ENCODE measurements around the gene PIM1. TPM values are rescaled to one million over a fixed set of nuclear protein-coding genes. Genes with fewer than 3 reads are reported as not detected.
"Not testable (repeated sequence)": the region's sequence is repeated elsewhere in the genome, so short reads cannot be mapped to it uniquely, and the experiment has no call there.

Gene PIM1
- total RNA-seq, 4 donors from 2014 or later: 5.0 to 23.0 (median 13.0) TPM

- no peak for DNase-seq
- ATAC-seq: no peak
- TF ChIP-seq CTCF (IDR thresholded peaks at IDR 0.05 in 4 of 5, conservative IDR thresholded peaks at IDR 0.05 in 1 of 5) (no peak), POLR2A (IDR thresholded peaks at IDR 0.05) (no peak)
- H3K4me3 ChIP-seq: no peak overlapping the region
- no peaks in the 10 kb centered on the region for H3K4me1 ChIP-seq
- no peaks in the 10 kb centered on the region for H3K9me3 ChIP-seq
- H3K27me3 ChIP-seq: no peaks in the 10 kb centered on the region
- no peaks in the 10 kb centered on the region for H3K36me3 ChIP-seq
- in situ Hi-C loops (cut with MboI; ENCODE audit: low sequenced_read_pairs in 4 of 4) (no loop called here), intact Hi-C loops (cut with DNase I; ENCODE audit: low total_unique reads) (no loop called here)
- no peak overlapping the region for H3K27ac ChIP-seq
These were observed 20.2 kb downstream of the PIM1 start for GRCh38 chr6:37190159-37190535.

GRCh38 chr6:37192666-37193065 lies 22.7 kb downstream of the PIM1 start:
- DNase-seq (no peak), ATAC-seq (no peak)
- Histone ChIP-seq H3K27ac (no peak overlapping the region), H3K27me3 (no peaks in the 10 kb centered on the region), H3K4me3 (no peak overlapping the region), H3K36me3 (no peaks in the 10 kb centered on the region), H3K4me1 (no peaks in the 10 kb centered on the region), H3K9me3 (no peaks in the 10 kb centered on the region)
- TF ChIP-seq CTCF (IDR thresholded peaks at IDR 0.05 in 4 of 5, conservative IDR thresholded peaks at IDR 0.05 in 1 of 5): no peak
- TF ChIP-seq POLR2A (IDR thresholded peaks at IDR 0.05): no peak
- in situ Hi-C loops (cut with MboI; ENCODE audit: low sequenced_read_pairs in 4 of 4) (no loop called here), intact Hi-C loops (cut with DNase I; ENCODE audit: low total_unique reads) (no loop called here)

GRCh38 chr6:37194886-37195285 lies 24.9 kb downstream of the PIM1 start:
- in situ Hi-C loops (cut with MboI; ENCODE audit: low sequenced_read_pairs in 4 of 4); intact Hi-C loops (cut with DNase I; ENCODE audit: low total_unique reads); H3K4me3 ChIP-seq; H3K4me1 ChIP-seq; H3K27me3 ChIP-seq; H3K36me3 ChIP-seq; DNase-seq; H3K9me3 ChIP-seq; ATAC-seq; H3K27ac ChIP-seq: not testable (repeated sequence)

GRCh38 chr6:37196451-37196850 lies 26.5 kb downstream of the PIM1 start:
- in situ Hi-C loops (cut with MboI; ENCODE audit: low sequenced_read_pairs in 4 of 4); intact Hi-C loops (cut with DNase I; ENCODE audit: low total_unique reads); DNase-seq; H3K36me3 ChIP-seq; H3K27me3 ChIP-seq; H3K4me3 ChIP-seq; H3K27ac ChIP-seq; H3K4me1 ChIP-seq; H3K9me3 ChIP-seq; ATAC-seq: not testable (repeated sequence)

- Histone ChIP-seq H3K4me3 (no peak overlapping the region), H3K36me3 (no peaks in the 10 kb centered on the region), H3K27me3 (no peaks in the 10 kb centered on the region), H3K9me3 (no peaks in the 10 kb centered on the region), H3K4me1 (no peaks in the 10 kb centered on the region), H3K27ac (no peak overlapping the region)
- TF ChIP-seq CTCF (IDR thresholded peaks at IDR 0.05 in 4 of 5, conservative IDR thresholded peaks at IDR 0.05 in 1 of 5) (no peak), POLR2A (IDR thresholded peaks at IDR 0.05) (no peak)
- intact Hi-C loops (cut with DNase I; ENCODE audit: low total_unique reads) (no loop called here), in situ Hi-C loops (cut with MboI; ENCODE audit: low sequenced_read_pairs in 4 of 4) (loop anchor here in 2 of 4 donors (10.0 to 25.0 kb wide), 2 partner anchors 175 to 313 kb away; partner anchors contain the start of gene C6orf89 (in 2 of the 2))
- no peak for DNase-seq
- no peak for ATAC-seq
These were observed 30.1 kb downstream of the PIM1 start for GRCh38 chr6:37200085-37200484.

- Histone ChIP-seq H3K27ac (no peak overlapping the region), H3K4me3 (no peak overlapping the region), H3K36me3 (no peaks in the 10 kb centered on the region), H3K9me3 (no peaks in the 10 kb centered on the region), H3K4me1 (no peaks in the 10 kb centered on the region), H3K27me3 (no peaks in the 10 kb centered on the region)
- in situ Hi-C loops (cut with MboI; ENCODE audit: low sequenced_read_pairs in 4 of 4): loop anchor here in 2 of 4 donors (10.0 to 25.0 kb wide), 2 partner anchors 177 to 314 kb away; partner anchors contain the start of gene C6orf89 (in 2 of the 2)
- DNase-seq (no peak), ATAC-seq (no peak)
- intact Hi-C loops (cut with DNase I; ENCODE audit: low total_unique reads): no loop called here
- TF ChIP-seq CTCF (IDR thresholded peaks at IDR 0.05 in 4 of 5, conservative IDR thresholded peaks at IDR 0.05 in 1 of 5) (no peak), POLR2A (IDR thresholded peaks at IDR 0.05) (no peak)
These were observed 31.8 kb downstream of the PIM1 start for GRCh38 chr6:37201726-37202125.

All from gastrocnemius medialis (tissue), 4 donors.